ENCODE measurements around the gene ROR2.

Gene ROR2

DNA sequence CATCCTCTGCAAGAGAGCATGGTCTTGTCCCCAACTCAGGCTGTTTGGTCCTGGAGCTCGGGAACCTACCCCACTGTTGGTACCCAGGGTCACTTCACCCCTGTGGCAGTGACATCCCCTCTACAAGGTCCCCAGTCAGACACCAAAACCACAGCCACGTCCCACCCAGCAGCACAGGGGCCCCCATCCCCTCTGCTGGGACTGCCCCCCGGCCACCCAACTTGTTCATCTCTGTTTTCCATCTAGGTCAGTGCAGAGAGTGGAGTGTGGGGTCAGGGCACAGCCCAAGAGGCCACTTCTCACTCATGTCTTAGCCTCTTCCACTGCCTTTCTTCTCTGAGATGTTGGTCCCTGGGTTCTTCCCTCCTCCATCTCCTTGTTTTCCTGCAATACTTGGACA lies 292.5 kb downstream of the ROR2 start:
- DNase-seq (no peak), ATAC-seq (ENCODE audit: insufficient read depth, low read depth) (no peak)
- H3K79me2 ChIP-seq (ENCODE audit: insufficient read depth, low read length) = no peaks in the 10 kb centered on the region
- H3K27ac ChIP-seq (ENCODE audit: low read length) = no peak overlapping the region
- H4K20me1 ChIP-seq (ENCODE audit: insufficient read depth, low read length) = no peaks in the 10 kb centered on the region
- no peak overlapping the region for H2AFZ ChIP-seq (ENCODE audit: low read depth, low read length)
- TF ChIP-seq, protein P1, sequence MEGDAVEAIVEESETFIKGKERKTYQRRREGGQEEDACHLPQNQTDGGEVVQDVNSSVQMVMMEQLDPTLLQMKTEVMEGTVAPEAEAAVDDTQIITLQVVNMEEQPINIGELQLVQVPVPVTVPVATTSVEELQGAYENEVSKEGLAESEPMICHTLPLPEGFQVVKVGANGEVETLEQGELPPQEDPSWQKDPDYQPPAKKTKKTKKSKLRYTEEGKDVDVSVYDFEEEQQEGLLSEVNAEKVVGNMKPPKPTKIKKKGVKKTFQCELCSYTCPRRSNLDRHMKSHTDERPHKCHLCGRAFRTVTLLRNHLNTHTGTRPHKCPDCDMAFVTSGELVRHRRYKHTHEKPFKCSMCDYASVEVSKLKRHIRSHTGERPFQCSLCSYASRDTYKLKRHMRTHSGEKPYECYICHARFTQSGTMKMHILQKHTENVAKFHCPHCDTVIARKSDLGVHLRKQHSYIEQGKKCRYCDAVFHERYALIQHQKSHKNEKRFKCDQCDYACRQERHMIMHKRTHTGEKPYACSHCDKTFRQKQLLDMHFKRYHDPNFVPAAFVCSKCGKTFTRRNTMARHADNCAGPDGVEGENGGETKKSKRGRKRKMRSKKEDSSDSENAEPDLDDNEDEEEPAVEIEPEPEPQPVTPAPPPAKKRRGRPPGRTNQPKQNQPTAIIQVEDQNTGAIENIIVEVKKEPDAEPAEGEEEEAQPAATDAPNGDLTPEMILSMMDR (IDR thresholded peaks at IDR 0.05; ENCODE audit: borderline replicate concordance, extremely low read depth, low read length, poor library complexity, severe bottlenecking) = no peak
- no peak for TF ChIP-seq EZH2 (IDR thresholded peaks at IDR 0.05; ENCODE audit: borderline replicate concordance, low read depth, low read length, severe bottlenecking)
- H3K4me1 ChIP-seq (ENCODE audit: insufficient read depth, low read length) = no peaks in the 10 kb centered on the region
- H3K9ac ChIP-seq (ENCODE audit: low read depth, low read length) = no peak overlapping the region
- H3K4me3 ChIP-seq (ENCODE audit: low read depth in 1 of 2, low read length in 2 of 2) = no peak overlapping the region
- peaks cover 3% of the 10 kb centered on the region for H3K27me3 ChIP-seq (ENCODE audit: insufficient read depth, low read length, poor library complexity)
- no peaks in the 10 kb centered on the region for H3K9me3 ChIP-seq (ENCODE audit: insufficient read depth, low read length, severe bottlenecking)
- no peak overlapping the region for H3K4me2 ChIP-seq (ENCODE audit: insufficient read depth, low read length)
- H3K36me3 ChIP-seq (ENCODE audit: insufficient read depth, low read length) = no peaks in the 10 kb centered on the region

DNA sequence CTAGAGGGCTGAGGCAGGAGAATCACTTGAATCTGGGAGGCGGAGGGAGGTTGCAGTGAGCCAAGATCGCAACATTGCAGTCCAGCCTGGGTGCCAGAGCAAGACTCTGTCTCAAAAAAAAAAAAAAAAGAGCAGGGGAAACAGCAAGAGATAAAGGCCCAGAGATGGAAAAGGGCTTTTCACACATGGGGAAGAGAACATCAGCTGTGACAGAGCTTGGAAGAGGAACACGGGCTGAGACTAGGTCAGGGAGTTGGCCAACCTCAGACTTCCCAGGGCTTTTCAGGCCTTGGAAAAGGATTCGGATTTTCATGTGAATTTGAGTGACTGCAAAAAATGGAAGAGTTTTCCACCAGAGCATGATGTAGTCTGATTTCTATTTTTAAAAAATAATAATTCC lies 294.4 kb downstream of the ROR2 start:
- no peaks in the 10 kb centered on the region for H3K79me2 ChIP-seq (ENCODE audit: insufficient read depth, low read length)
- H4K20me1 ChIP-seq (ENCODE audit: insufficient read depth, low read length) = no peaks in the 10 kb centered on the region
- no peak overlapping the region for H3K9ac ChIP-seq (ENCODE audit: low read depth, low read length)
- no peaks in the 10 kb centered on the region for H3K36me3 ChIP-seq (ENCODE audit: insufficient read depth, low read length)
- TF ChIP-seq, protein P1 (IDR thresholded peaks at IDR 0.05; ENCODE audit: borderline replicate concordance, extremely low read depth, low read length, poor library complexity, severe bottlenecking) = no peak
- TF ChIP-seq EZH2 (IDR thresholded peaks at IDR 0.05; ENCODE audit: borderline replicate concordance, low read depth, low read length, severe bottlenecking) = no peak
- no peak for ATAC-seq (ENCODE audit: insufficient read depth, low read depth)
- no peak overlapping the region for H3K4me2 ChIP-seq (ENCODE audit: insufficient read depth, low read length)
- DNase-seq = no peak
- no peaks in the 10 kb centered on the region for H3K9me3 ChIP-seq (ENCODE audit: insufficient read depth, low read length, severe bottlenecking)
- no peaks in the 10 kb centered on the region for H3K4me1 ChIP-seq (ENCODE audit: insufficient read depth, low read length)
- no peak overlapping the region for H3K27ac ChIP-seq (ENCODE audit: low read length)
- no peak overlapping the region for H2AFZ ChIP-seq (ENCODE audit: low read depth, low read length)
- peaks cover 3% of the 10 kb centered on the region for H3K27me3 ChIP-seq (ENCODE audit: insufficient read depth, low read length, poor library complexity)
- H3K4me3 ChIP-seq (ENCODE audit: low read depth in 1 of 2, low read length in 2 of 2) = no peak overlapping the region

DNA sequence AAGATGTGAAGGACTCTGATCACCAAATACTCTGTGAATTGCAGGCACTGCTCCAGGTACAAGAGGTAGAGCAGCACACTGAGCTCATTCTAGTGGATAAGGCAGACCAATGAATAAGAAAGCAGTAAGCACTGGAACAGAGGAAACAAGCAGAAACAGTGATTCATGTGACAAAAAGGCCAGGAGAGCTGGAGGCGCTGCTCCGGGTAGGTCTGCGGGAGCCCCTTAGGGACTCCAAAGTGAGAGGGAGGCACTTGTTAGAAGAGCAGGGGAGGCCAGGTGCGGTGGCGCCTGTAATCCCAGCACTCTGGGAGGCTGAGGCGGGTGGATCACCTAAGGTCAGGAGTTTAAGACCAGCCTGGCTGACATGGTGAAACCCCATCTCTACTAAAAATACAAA lies 294.8 kb downstream of the ROR2 start:
- Histone ChIP-seq H3K79me2 (ENCODE audit: insufficient read depth, low read length) (no peaks in the 10 kb centered on the region), H3K36me3 (ENCODE audit: insufficient read depth, low read length) (no peaks in the 10 kb centered on the region), H3K27me3 (ENCODE audit: insufficient read depth, low read length, poor library complexity) (peaks cover 3% of the 10 kb centered on the region), H3K9me3 (ENCODE audit: insufficient read depth, low read length, severe bottlenecking) (no peaks in the 10 kb centered on the region), H3K9ac (ENCODE audit: low read depth, low read length) (no peak overlapping the region), H2AFZ (ENCODE audit: low read depth, low read length) (no peak overlapping the region), H3K4me1 (ENCODE audit: insufficient read depth, low read length) (no peaks in the 10 kb centered on the region), H4K20me1 (ENCODE audit: insufficient read depth, low read length) (no peaks in the 10 kb centered on the region), H3K4me2 (ENCODE audit: insufficient read depth, low read length) (no peak overlapping the region), H3K27ac (ENCODE audit: low read length) (no peak overlapping the region), H3K4me3 (ENCODE audit: low read depth in 1 of 2, low read length in 2 of 2) (no peak overlapping the region)
- no peak for ATAC-seq (ENCODE audit: insufficient read depth, low read depth)
- DNase-seq = no peak
- TF ChIP-seq EZH2 (IDR thresholded peaks at IDR 0.05; ENCODE audit: borderline replicate concordance, low read depth, low read length, severe bottlenecking) = no peak
- TF ChIP-seq, protein P1 (IDR thresholded peaks at IDR 0.05; ENCODE audit: borderline replicate concordance, extremely low read depth, low read length, poor library complexity, severe bottlenecking) = no peak

DNA sequence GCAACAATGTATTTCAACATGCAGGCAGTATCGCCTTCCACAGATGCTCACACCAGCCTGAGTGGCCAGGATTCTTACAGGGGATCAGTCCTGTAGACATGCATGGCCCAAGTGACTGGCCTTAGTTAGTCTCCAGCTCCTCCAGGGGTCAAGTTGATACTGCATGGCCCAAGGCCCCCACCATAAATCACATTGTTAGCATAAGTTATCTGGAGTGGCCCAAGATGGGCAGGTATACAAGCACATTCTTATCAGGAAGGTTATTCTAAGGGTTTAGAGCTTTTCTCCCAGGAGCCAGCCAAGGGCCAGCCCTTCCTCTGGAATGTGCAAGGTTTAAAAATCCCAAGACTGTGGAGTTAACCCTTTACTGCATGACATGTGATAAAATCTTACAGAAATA lies 295.5 kb downstream of the ROR2 start:
- H3K27ac ChIP-seq (ENCODE audit: low read length) = no peak overlapping the region
- no peak overlapping the region for H3K4me3 ChIP-seq (ENCODE audit: low read depth in 1 of 2, low read length in 2 of 2)
- no peak for ATAC-seq (ENCODE audit: insufficient read depth, low read depth)
- peaks cover 3% of the 10 kb centered on the region for H3K27me3 ChIP-seq (ENCODE audit: insufficient read depth, low read length, poor library complexity)
- TF ChIP-seq, protein P1 (IDR thresholded peaks at IDR 0.05; ENCODE audit: borderline replicate concordance, extremely low read depth, low read length, poor library complexity, severe bottlenecking) = no peak
- no peak for TF ChIP-seq EZH2 (IDR thresholded peaks at IDR 0.05; ENCODE audit: borderline replicate concordance, low read depth, low read length, severe bottlenecking)
- no peak overlapping the region for H3K9ac ChIP-seq (ENCODE audit: low read depth, low read length)
- H3K9me3 ChIP-seq (ENCODE audit: insufficient read depth, low read length, severe bottlenecking) = no peaks in the 10 kb centered on the region
- no peaks in the 10 kb centered on the region for H3K79me2 ChIP-seq (ENCODE audit: insufficient read depth, low read length)
- H3K4me2 ChIP-seq (ENCODE audit: insufficient read depth, low read length) = no peak overlapping the region
- no peaks in the 10 kb centered on the region for H3K36me3 ChIP-seq (ENCODE audit: insufficient read depth, low read length)
- no peak for DNase-seq
- H2AFZ ChIP-seq (ENCODE audit: low read depth, low read length) = no peak overlapping the region
- H4K20me1 ChIP-seq (ENCODE audit: insufficient read depth, low read length) = no peaks in the 10 kb centered on the region
- no peaks in the 10 kb centered on the region for H3K4me1 ChIP-seq (ENCODE audit: insufficient read depth, low read length)
